Lower leg skin (tissue), 4 donors: ENCODE data around the gene NECAP2. TPM values are rescaled to one million over a fixed set of nuclear protein-coding genes. Genes with fewer than 3 reads are reported as not detected.

Experiments
- DNase-seq, 2 donors: peaks; one replicate each; pipeline ENCODE4 v3.0.0-alpha.2; 2019; ENCODE audit warnings: low spot score in 2 of 2
- H3K4me3 ChIP-seq: fragments of 200-600 bp; sonication (generic); 2 replicates; pipeline ENCODE4 v1.5.1; 2017; ENCODE audit warnings: mild to moderate bottlenecking, low read depth; ENCODE audit not compliant: poor library complexity, severe bottlenecking
- POLR2A ChIP-seq, 2 donors: fragments of 450-650 bp; IDR thresholded peaks; one replicate each; pipeline ENCODE4 v1.6.1; 2016 to 2017; ENCODE audit warnings: antibody characterized with exemption in 2 of 2, mild to moderate bottlenecking in 1 of 2, moderate library complexity in 1 of 2
- WGBS, 2 donors: methylation state at CpG; one replicate each; pipeline ENCODE4 v1.1.5; 2018; 5-methylcytosine and 5-hydroxymethylcytosine counted together
- intact Hi-C: fragments of 100-400 bp; cut with DNase I; formaldehyde crosslinking; loops from one replicate; pipeline ENCODE4 v1.15.0; 2023; ENCODE audit warnings: low total_unique reads
- total RNA-seq, 4 donors: library from RNA; depleted of rRNA; stranded (reverse); fragments of >200 nt; gene quantifications; one replicate each; pipeline ENCODE4 v1.1.0, GENCODE V29; 2016
- TF ChIP-seq, protein P1 (sequence below), 3 donors: fragments of 450-650 bp; IDR thresholded peaks; one replicate each; pipeline ENCODE4 v1.5.1; 2016; ENCODE audit warnings: antibody characterized with exemption in 3 of 3, mild to moderate bottlenecking in 3 of 3, moderate library complexity in 2 of 3

The NECAP2 gene
- total RNA-seq, 4 donors from 2014 or later = 74.7 to 108 (median 87.5) TPM

DNA sequence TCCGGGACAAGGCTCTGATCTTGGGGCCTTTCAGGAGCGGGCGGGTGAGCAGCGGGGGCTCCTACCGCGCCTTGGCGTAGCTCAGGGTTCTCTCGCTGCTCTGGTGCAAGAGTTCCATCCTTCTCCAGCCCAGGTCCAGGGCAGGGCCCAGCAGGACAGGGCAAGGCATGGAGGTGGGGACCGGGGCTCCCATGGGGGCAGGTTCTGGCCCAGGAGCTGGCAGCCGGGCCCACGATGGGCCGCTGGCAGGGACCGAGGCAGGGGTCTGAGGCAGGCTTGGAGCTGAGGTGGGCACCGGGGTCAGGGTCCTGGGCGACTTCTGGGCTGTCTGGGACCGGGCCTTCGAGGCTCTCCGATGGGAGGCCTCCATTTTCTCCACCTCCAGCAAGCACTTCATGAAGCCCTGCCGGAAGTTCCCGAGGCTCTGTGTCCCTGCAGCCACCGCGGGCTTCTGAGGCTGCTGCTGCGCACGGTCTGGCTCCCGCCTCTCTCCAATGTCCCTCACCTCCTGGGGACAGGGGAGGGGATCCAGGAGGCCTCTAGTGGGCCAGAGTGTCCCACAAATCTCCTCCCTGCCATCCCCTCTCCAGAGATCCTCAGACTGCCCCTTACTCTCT lies 30.9 kb upstream of the NECAP2 start:
- intact Hi-C loops = no loop called here
- DNase-seq = no peak
- TF ChIP-seq, protein P1, sequence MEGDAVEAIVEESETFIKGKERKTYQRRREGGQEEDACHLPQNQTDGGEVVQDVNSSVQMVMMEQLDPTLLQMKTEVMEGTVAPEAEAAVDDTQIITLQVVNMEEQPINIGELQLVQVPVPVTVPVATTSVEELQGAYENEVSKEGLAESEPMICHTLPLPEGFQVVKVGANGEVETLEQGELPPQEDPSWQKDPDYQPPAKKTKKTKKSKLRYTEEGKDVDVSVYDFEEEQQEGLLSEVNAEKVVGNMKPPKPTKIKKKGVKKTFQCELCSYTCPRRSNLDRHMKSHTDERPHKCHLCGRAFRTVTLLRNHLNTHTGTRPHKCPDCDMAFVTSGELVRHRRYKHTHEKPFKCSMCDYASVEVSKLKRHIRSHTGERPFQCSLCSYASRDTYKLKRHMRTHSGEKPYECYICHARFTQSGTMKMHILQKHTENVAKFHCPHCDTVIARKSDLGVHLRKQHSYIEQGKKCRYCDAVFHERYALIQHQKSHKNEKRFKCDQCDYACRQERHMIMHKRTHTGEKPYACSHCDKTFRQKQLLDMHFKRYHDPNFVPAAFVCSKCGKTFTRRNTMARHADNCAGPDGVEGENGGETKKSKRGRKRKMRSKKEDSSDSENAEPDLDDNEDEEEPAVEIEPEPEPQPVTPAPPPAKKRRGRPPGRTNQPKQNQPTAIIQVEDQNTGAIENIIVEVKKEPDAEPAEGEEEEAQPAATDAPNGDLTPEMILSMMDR (IDR thresholded peaks at IDR 0.05) = no peak
- no peak for TF ChIP-seq POLR2A (IDR thresholded peaks at IDR 0.05)
- H3K4me3 ChIP-seq = no peak overlapping the region
- WGBS, 2 donors = 84 to 85% methylated on average over 19 to 20 of the region's 25 CpGs

DNA sequence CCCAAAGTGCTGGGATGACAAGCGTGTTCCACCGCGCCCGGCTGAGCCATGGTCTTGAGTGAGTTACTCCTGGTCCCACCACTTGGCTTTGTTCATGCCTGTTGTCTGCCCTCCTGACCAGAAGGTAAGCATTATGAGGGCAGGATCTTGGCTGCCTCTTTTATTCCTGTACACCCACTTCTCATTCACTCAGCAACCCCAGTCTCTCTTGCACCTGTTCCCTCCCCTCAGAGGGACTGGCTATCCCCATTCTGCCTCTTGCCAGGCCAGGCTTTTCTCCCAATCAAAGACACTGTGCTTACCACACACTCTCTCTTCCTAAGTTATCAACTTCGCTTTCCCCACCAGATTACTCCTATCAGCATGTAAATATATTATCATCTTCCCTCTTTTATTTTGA lies 29.7 kb upstream of the NECAP2 start:
- intact Hi-C loops = no loop called here
- no peak overlapping the region for H3K4me3 ChIP-seq
- no peak for DNase-seq
- no peak for TF ChIP-seq POLR2A (IDR thresholded peaks at IDR 0.05)
- TF ChIP-seq, protein P1 (IDR thresholded peaks at IDR 0.05) = no peak
- 92 to 96% methylated on average over 5 of the region's 5 CpGs for WGBS, 2 donors

DNA sequence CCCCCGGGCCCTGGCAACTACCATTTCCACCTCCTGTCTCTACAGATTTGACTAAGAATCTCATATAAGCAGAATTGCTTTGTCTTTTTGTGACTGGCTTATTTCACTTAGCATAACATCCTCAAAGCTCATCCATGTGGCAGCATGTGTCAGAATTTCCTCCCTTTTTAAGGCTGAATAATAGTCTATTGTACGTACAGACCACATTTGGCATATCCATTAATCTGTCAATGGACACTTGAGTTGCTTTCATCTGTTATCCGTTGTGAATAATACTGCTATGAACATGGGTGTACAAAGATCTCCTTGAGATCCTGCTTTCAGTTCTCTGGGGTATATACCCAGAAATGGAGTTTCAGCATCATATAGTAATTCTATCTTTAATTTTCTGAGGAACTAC lies 27.3 kb upstream of the NECAP2 start:
- WGBS, 2 donors = 82 to 90% methylated on average over 3 of the region's 3 CpGs
- no peak for DNase-seq
- TF ChIP-seq, protein P1 (IDR thresholded peaks at IDR 0.05) = no peak
- no peak for TF ChIP-seq POLR2A (IDR thresholded peaks at IDR 0.05)
- intact Hi-C loops = no loop called here
- H3K4me3 ChIP-seq = no peak overlapping the region

DNA sequence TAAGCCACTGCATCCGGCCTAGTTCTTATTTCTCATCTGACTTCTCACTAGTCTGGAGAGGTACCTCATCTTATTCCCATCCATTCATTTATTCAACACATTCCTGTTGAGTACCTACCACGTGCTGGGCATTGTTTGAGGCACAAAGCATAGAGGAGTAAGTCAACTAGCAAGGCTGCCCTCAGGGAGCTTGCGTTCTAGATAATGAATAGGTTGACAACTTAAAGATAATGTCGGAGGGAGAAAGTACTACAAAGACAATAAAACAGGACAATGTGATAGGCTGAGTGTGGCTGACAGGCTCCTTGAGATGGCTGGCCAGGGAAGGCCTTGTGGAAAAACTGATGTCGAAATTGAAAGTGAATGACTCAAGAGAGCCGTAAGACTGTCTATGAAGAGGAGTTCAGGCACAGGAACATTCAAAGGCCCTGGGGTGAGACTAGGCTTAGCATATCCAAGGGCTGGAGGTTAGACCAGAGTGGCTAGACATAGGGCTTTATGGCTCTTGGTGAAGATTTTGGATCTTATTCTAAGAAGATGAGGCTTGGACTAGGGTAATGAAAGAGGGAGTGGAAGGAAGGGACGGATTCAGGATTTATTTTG lies 21.6 kb upstream of the NECAP2 start:
- DNase-seq = no peak
- intact Hi-C loops = loop anchor here (2.0 kb wide), 1 partner anchor 14 kb away; no protein-coding TSS in a partner anchor
- TF ChIP-seq POLR2A (IDR thresholded peaks at IDR 0.05) = no peak
- TF ChIP-seq, protein P1 (IDR thresholded peaks at IDR 0.05) = no peak
- no peak overlapping the region for H3K4me3 ChIP-seq
- WGBS, 2 donors = 89 to 90% methylated on average over 7 of the region's 7 CpGs

DNA sequence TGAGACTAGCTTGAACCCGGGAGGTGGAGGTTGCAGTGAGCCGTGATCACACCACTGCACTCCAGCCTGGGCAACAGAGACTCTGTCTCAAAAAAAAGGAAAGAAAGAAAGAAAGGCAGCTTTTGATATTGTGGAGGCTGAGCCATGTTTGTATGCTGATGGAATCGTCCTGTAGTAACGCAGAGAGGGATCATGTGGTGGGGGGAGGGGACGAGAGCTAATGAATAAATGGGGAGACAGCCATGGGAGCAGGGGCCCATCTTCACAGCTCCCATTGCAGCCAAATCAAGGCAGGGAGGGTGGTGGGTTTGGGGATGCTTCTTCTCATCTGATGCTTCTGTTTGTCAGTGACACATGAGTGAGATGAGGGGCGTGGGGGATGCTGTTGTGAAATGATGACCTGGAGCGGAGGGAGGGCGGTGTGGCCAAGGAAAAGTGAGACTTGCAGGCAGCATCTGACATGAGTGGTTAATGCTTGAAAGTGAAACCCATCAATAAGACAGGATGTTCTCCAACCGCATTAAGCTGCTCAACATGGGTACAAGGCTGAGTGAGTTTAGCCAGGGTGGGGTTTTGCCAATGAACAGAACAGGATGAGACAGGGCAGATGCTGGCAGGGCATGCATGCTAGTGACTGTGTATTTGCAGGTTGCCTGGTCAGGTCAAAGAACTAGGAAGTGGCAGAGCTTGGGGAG lies 20.0 kb upstream of the NECAP2 start:
- intact Hi-C loops = no loop called here
- TF ChIP-seq POLR2A (IDR thresholded peaks at IDR 0.05) = no peak
- TF ChIP-seq, protein P1 (IDR thresholded peaks at IDR 0.05) = no peak
- H3K4me3 ChIP-seq = no peak overlapping the region
- 58 to 64% methylated on average over 9 of the region's 9 CpGs for WGBS, 2 donors
- no peak for DNase-seq
